PC-9 (cell line): Measurements from ENCODE around the gene REXO5.

ENCODE experiments used
- CTCF ChIP-seq: fragments of 200-600 bp; sonication (generic); conservative IDR thresholded peaks from 2 replicates; pipeline ENCODE4 v1.6.1; 2017; ENCODE audit warnings: mixed run types, antibody characterized with exemption, mild to moderate bottlenecking, moderate library complexity
- EZH2 ChIP-seq: fragments of 200-600 bp; sonication (generic); IDR thresholded peaks from 2 replicates; pipeline ENCODE4 v1.8.0; 2017; ENCODE audit warnings: antibody characterized with exemption, low read depth

GRCh38 chr16:20883554-20884239 lies 77.4 kb downstream of the REXO5 start:
- TF ChIP-seq CTCF (no peak), EZH2 (no peak)
